CD4-positive, alpha-beta T cell (primary cell): Measurements from ENCODE around the gene SLC25A51. TPM values are rescaled to one million over a fixed set of nuclear protein-coding genes. Genes with fewer than 3 reads are reported as not detected.

ENCODE experiments used
- ATAC-seq: fragments of 200-7000 bp; cut with Tn5 transposase; one replicate; pipeline ENCODE4 v1.10.0; 2022; ENCODE audit warnings: mild to moderate bottlenecking; ENCODE audit not compliant: poor library complexity
- CTCF ChIA-PET: fragments of 350-600 bp; sonication (Branson Sonifier 250); formaldehyde crosslinking; loops from one replicate; lab custom pipeline; 2021; ENCODE audit warnings: antibody characterized with exemption, inconsistent platforms; lab: Charles Lee
- POLR2A ChIA-PET: fragments of 350-600 bp; sonication (Branson Sonifier 250); formaldehyde crosslinking; loops from one replicate; lab custom pipeline; 2021; ENCODE audit warnings: antibody characterized with exemption, inconsistent platforms; lab: Charles Lee
- DNase-seq, 14 experiments: peaks; one replicate each; pipeline ENCODE4 v3.0.0-alpha.2; 2013 to 2020; ENCODE audit warnings: mixed read lengths in 2 of 14
- H3K27ac ChIP-seq, 2 donors: one replicate each; pipeline versions ENCODE4 v1.5.1 to v1.7.0; 2013; ENCODE audit warnings: low read length in 2 of 2, low read depth in 1 of 2, mild to moderate bottlenecking in 1 of 2
- H3K27me3 ChIP-seq, 2 experiments: 1 replicate in 1 of 2; 2 replicates in 1 of 2; pipeline versions ENCODE4 v1.6.1 to v1.7.0; 2013; ENCODE audit warnings: low read length in 2 of 2, control low read depth in 1 of 2, mild to moderate bottlenecking in 1 of 2, moderate library complexity in 1 of 2; ENCODE audit not compliant: insufficient read depth in 2 of 2, control insufficient read depth in 1 of 2
- H3K36me3 ChIP-seq: one replicate; pipeline ENCODE4 v1.6.1; 2013; ENCODE audit warnings: low read length, control low read depth; ENCODE audit not compliant: insufficient read depth
- H3K4me1 ChIP-seq: one replicate; pipeline ENCODE4 v1.6.1; 2013; ENCODE audit warnings: low read length, control low read depth; ENCODE audit not compliant: insufficient read depth
- H3K4me3 ChIP-seq: one replicate; pipeline ENCODE4 v1.5.1; 2013; ENCODE audit warnings: mild to moderate bottlenecking, low read length, moderate library complexity
- H3K9me3 ChIP-seq, 2 experiments: 1 replicate in 1 of 2; 2 replicates in 1 of 2; pipeline versions ENCODE4 v1.6.1 to v1.7.0; 2013; ENCODE audit warnings: low read length in 2 of 2, mild to moderate bottlenecking in 2 of 2, control low read depth in 1 of 2, moderate library complexity in 1 of 2; ENCODE audit not compliant: control insufficient read depth in 1 of 2, insufficient read depth in 1 of 2
- H3K27ac Mint-ChIP-seq: one replicate; pipeline ENCODE4 v1.8.0; 2020; ENCODE audit warnings: mixed read lengths
- H3K27me3 Mint-ChIP-seq: one replicate; pipeline ENCODE4 v1.8.0; 2021; ENCODE audit warnings: mixed read lengths
- H3K36me3 Mint-ChIP-seq: one replicate; pipeline ENCODE4 v1.8.0; 2021; ENCODE audit warnings: low read depth, mixed read lengths
- H3K4me1 Mint-ChIP-seq: one replicate; pipeline ENCODE4 v1.8.0; 2021; ENCODE audit warnings: low read depth, mixed read lengths
- H3K4me3 Mint-ChIP-seq: one replicate; pipeline ENCODE4 v1.8.0; 2020; ENCODE audit warnings: mild to moderate bottlenecking, mixed read lengths
- H3K9me3 Mint-ChIP-seq: one replicate; pipeline ENCODE4 v1.8.0; 2020; ENCODE audit warnings: mixed read lengths
- intact Hi-C, 2 experiments: fragments of 100-400 bp; cut with DNase I in 1 of 2; cut with micrococcal nuclease in 1 of 2; formaldehyde crosslinking; loops; one replicate each; pipeline versions ENCODE4 v1.15.1 to v1.9.0; 2023 to 2025; cut with DNase I, micrococcal nuclease
- total RNA-seq, 174 experiments: library from RNA in 2 of 174; stranded (reverse) in 2 of 174; gene quantifications; one replicate each; pipeline ENCODE4 v1.2.3 and lab custom pipeline; 2021 to 2026
- TF ChIP-seq, protein P1 (sequence below): fragments of 200-600 bp; IDR thresholded peaks from one replicate; pipeline ENCODE4 v1.8.0; 2022; ENCODE audit warnings: antibody characterized with exemption, mild to moderate bottlenecking

Gene SLC25A51
- total RNA-seq, 2 experiments from 2014 or later: 13.3 to 13.8 TPM

DNA sequence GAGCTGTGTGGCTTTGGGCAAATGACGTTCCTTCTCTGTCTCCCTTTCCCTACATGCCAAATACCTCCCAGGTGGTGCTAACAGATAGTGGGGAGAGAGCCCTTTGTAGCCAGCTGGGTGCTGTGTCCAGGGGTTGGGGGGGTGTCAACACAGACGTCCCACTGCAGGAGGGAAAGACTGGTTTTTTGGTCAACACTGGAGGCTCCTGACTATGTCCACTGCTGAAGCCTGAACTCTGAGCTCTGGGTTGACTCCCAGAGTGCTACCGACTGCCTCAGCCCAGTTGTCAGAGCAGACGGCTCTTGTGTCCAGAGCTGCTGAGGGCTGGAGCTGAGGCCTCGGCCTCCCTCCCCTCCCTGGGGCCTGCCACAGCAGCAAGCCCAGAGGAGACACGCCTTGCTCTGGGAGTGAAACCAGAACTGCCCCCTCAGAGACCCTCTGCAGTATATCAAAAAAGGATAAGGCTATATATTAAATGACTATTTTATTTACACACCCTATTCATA is 14.8 kb upstream of the SLC25A51 start:
- Mint-ChIP-seq H3K36me3 (no peaks in the 10 kb centered on the region), H3K4me3 (no peak overlapping the region), H3K9me3 (no peaks in the 10 kb centered on the region), H3K27ac (no peak overlapping the region), H3K4me1 (no peaks in the 10 kb centered on the region), H3K27me3 (peaks cover under 1% of the 10 kb centered on the region)
- ChIA-PET CTCF (interaction anchor here (1.4 kb wide), 1 partner anchor 169 kb away, joined by 3 read pairs; no protein-coding TSS in a partner anchor), POLR2A (no interaction called here)
- no peaks in the 10 kb centered on the region for H3K4me1 ChIP-seq
- TF ChIP-seq, protein P1, sequence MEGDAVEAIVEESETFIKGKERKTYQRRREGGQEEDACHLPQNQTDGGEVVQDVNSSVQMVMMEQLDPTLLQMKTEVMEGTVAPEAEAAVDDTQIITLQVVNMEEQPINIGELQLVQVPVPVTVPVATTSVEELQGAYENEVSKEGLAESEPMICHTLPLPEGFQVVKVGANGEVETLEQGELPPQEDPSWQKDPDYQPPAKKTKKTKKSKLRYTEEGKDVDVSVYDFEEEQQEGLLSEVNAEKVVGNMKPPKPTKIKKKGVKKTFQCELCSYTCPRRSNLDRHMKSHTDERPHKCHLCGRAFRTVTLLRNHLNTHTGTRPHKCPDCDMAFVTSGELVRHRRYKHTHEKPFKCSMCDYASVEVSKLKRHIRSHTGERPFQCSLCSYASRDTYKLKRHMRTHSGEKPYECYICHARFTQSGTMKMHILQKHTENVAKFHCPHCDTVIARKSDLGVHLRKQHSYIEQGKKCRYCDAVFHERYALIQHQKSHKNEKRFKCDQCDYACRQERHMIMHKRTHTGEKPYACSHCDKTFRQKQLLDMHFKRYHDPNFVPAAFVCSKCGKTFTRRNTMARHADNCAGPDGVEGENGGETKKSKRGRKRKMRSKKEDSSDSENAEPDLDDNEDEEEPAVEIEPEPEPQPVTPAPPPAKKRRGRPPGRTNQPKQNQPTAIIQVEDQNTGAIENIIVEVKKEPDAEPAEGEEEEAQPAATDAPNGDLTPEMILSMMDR: no peak
- no peaks in the 10 kb centered on the region for H3K36me3 ChIP-seq
- ATAC-seq (no peak), DNase-seq (no peak)
- no peaks in the 10 kb centered on the region for H3K9me3 ChIP-seq
- no peaks in the 10 kb centered on the region for H3K27me3 ChIP-seq
- no peak overlapping the region for H3K27ac ChIP-seq
- intact Hi-C loops: no loop called here
- H3K4me3 ChIP-seq: no peak overlapping the region

DNA sequence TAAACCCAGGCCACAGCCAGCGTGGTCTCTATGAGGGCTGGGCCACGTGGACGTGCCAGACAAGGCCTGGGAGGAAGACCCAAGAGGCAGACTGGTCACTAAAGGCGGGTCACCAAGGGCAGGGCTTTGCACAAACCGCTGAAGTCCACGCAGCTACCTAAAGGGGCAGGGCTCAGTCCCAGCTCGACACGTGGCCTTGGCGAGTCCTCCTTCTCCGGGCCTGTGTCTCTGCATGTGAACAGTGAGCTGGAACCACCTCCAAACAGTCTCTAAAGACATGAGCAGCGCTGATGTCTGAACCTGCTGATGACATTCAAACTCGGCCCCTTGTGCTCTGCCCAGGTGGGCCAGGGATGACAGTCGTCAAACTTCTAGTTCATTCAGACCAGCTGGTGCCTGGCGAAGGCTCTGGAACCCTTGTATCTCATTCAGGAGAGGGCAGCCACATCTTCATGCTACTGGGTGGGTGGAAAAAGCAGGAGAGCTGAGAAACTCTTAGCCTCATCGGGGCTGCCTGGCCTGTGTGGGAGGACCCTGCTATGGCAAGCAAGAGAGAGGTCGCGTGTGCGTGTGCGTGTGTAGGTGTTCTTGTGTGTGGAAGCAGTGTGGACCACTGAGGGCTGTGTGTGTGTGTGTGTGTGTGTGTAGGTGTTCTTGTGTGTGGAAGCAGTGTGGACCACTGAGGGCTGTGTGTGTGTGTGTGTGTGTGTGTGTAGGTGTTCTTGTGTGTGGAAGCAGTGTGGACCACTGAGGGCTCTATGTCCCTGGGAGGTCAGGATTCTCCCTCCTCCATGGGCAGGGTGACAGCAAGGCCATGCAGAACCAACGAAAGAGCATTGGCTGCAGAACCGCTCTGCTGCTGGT is 14.1 kb upstream of the SLC25A51 start:
- ChIA-PET CTCF (interaction anchor here (1.4 kb wide), 1 partner anchor 169 kb away, joined by 3 read pairs; no protein-coding TSS in a partner anchor), POLR2A (no interaction called here)
- no peak overlapping the region for H3K4me3 Mint-ChIP-seq
- intact Hi-C loops: no loop called here
- no peak overlapping the region for H3K4me3 ChIP-seq
- DNase-seq (no peak), ATAC-seq (no peak)
- no peak overlapping the region for H3K27ac ChIP-seq
- no peaks in the 10 kb centered on the region for H3K9me3 ChIP-seq
- H3K4me1 ChIP-seq: no peaks in the 10 kb centered on the region
- H3K27me3 Mint-ChIP-seq: peaks cover 5% of the 10 kb centered on the region
- H3K27me3 ChIP-seq: no peaks in the 10 kb centered on the region
- H3K27ac Mint-ChIP-seq: no peak overlapping the region
- no peaks in the 10 kb centered on the region for H3K36me3 Mint-ChIP-seq
- no peaks in the 10 kb centered on the region for H3K9me3 Mint-ChIP-seq
- H3K36me3 ChIP-seq: no peaks in the 10 kb centered on the region
- TF ChIP-seq, protein P1: no peak
- H3K4me1 Mint-ChIP-seq: no peaks in the 10 kb centered on the region

DNA sequence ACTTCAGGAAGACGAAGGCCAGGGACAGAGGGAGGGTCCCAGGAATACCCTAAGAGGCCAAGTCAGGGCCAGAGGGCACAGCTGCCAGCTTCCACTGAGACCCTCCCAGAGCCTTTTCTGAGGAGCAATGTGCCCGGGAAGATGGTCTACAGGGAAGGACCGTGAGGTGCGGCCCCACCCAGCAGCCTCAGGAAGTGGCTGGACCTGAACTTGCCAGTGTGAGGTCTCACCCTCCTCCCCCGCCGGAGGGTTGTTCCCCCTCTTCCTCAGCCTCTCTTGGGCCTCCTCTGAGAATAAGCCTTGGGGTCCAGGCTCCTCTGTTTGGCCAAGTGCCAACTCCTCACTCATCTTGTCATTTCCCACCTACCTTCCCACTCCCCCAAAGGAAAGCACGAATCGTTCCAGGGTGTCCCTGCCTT is 13.4 kb upstream of the SLC25A51 start:
- TF ChIP-seq, protein P1: no peak
- Mint-ChIP-seq H3K27me3 (peaks cover 5% of the 10 kb centered on the region), H3K9me3 (no peaks in the 10 kb centered on the region), H3K36me3 (no peaks in the 10 kb centered on the region), H3K4me3 (no peak overlapping the region), H3K4me1 (no peaks in the 10 kb centered on the region), H3K27ac (no peak overlapping the region)
- ATAC-seq (no peak), DNase-seq (no peak)
- ChIA-PET POLR2A (no interaction called here), CTCF (no interaction called here)
- no peaks in the 10 kb centered on the region for H3K36me3 ChIP-seq
- H3K27me3 ChIP-seq: no peaks in the 10 kb centered on the region
- no peak overlapping the region for H3K4me3 ChIP-seq
- no peak overlapping the region for H3K27ac ChIP-seq
- H3K4me1 ChIP-seq: no peaks in the 10 kb centered on the region
- H3K9me3 ChIP-seq: no peaks in the 10 kb centered on the region
- intact Hi-C loops: no loop called here
